Activated CD4-positive, alpha-beta T cell treated with anti-CD3 and anti-CD28 coated beads for 48 hours (primary cell): ENCODE results near the gene ACVR2B.
A peak's percentile ranks its signal among the peaks of the same experiment; 100 is the strongest.
"Not testable (repeated sequence)": the region's sequence is repeated elsewhere in the genome, so short reads cannot be mapped to it uniquely, and the experiment has no call there.

Experiments used
- DNase-seq: peaks from one replicate; pipeline ENCODE4 v3.0.0-alpha.2; 2020

ACVR2B gene

DNA sequence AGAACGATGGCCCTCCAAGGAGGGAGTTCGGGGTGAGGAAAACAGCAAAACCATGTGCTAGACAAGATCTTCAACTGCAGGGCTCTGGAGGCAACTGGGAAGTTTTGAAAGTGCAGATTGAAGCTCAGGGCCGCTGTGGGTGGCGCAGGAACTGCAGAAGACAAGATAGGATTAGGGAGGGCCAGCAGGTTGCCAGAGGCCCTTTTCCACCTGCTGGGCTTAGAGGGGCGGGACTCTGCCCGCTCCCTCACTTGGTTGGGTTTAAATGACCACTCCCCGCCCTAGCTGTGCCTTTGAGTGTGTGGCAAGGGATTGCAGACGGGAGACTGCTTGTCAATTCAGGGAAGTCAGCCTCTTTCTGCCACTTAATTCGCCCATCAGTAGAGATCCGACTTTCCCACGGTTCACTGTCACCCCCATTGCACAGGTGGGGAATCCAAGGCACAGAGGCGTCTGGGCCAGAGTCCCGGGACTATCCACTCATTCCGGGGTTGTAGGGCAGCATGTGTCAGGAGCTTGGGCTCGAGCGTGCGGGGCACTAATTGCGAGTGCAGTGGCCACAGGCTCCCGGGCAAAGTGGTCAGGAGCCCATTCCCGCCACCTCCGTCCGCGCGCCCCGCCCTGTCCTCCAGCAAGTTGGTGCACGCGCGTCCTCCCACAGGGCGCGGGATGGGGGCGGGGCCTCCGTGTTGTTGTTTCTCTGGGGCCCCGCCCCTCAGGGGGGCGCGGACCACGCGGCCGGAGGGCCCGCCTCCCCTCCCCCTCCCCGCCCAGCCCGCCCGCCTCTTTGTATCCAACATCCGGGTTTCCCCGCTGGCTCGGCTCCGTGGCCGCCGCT, at the start of gene ACVR2B:
TSS of gene ACVR2B (plus strand) at position 816 of the 838 bp plus-strand sequence. CDS start 433 bp downstream, outside the sequence.
- DNase-seq: peak; percentile 80

DNA sequence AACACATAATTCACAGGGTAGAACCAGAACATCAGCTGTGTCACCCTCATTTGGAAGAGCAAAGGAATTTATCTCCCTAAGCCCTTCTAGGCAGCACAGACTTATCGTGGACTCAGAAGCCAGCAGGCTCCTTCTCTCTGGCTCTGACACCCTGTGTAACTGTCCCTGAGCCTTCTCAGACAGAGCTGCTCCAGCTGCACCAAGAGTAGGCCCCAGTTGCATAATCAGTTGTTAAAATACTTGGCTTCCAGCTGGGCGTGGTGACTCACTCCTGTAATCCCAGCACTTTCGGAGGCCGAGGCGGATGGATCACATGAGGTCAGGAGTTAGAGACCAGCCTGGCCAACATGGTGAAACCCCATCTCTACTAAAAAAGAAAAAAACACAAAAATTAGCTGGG, 49.4 kb upstream of the ACVR2B start:
- DNase-seq: no peak

DNA sequence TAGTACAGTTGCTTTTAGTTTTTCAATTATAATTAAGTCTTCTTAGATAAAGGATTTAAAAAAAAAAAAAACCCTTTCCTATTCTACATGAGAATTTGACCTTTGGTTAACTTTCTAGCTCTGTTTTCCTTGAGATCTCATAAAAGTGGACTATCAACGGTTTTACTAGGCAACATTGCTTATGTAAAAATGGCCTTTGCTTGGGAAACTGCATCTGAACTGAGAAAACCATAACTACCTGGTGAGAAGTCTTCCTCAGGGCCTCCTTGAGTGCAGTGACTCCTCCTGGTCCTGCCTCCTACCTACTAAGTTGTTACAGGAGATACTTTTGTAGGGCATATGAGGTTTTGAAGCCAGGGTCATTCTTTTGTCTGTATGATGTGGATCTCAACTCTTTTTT, 42.1 kb upstream of the ACVR2B start:
- DNase-seq: no peak

DNA sequence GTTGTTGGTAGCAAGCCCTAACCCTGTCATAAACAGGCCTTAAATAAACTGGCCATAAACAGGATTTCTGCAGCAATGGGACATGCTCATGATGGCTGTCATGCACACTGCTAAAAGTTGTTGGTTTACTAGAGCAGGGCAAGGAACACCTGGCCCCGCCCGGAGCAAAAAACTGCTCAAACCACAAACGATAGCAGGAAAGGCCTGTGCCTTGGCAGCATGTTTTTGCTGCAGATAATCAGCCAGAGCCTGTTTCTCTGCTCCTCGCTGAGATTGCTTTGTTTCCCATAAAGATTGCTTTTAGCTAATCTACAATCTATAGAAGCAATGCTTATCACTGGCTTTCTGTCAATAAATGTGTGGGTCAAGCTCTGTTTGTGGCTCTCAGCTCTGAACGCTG, 32.9 kb upstream of the ACVR2B start:
- DNase-seq: not testable (repeated sequence)

DNA sequence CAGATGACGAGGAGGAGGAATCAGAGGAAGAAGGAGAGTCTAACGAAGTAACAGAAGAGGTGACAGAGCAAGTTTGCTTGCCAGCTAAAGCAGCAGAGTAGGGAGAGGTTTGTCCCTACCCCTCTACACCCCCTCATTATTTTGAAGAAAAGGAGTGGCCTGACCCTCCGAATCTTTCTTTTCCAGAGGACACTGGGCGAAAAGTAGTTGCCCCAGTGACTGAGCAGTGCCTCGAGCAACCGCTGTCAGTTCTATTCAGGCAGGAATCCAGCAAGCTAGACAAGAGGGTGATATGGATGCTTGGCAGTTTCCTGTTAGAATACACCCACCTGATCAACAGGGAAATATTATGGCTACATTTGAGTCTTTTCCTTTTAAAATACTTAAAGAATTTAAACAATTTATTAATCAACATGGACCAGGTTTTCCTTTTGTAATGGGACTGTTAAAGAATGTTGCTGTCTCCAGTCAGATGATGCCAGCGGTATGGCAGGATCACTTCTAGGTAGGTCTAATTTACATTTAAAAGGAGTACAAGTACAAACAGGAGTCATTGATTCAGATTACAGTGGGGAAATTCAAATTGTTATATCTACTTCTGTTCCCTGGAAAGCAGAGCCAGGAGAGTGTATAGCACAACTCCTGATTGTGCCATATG, 31.9 kb upstream of the ACVR2B start:
- DNase-seq: no peak

DNA sequence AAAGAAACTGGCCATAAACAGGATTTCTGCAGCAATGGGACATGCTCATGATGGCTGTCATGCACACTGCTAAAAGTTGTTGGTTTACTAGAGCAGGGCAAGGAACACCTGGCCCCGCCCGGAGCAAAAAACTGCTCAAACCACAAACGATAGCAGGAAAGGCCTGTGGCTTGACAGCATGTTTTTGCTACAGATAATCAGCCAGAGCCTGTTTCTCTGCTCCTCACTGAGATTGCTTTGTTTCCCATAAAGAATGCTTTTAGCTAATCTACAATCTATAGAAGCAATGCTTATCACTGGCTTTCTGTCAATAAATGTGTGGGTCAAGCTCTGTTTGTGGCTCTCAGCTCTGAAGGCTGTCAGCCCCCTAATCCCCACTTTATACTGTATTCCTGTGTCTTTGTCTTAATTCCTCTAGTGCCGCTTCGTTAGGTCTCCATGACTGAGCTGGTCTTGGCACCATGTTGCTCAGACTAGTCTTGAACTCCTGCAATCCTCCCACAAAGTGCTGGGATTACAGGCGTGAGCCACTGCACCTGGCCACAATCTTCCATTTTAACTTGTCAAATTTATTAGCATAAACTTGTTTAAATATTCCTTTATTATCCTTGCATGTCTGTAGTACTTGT, 26.8 kb upstream of the ACVR2B start:
- not testable (repeated sequence) for DNase-seq

DNA sequence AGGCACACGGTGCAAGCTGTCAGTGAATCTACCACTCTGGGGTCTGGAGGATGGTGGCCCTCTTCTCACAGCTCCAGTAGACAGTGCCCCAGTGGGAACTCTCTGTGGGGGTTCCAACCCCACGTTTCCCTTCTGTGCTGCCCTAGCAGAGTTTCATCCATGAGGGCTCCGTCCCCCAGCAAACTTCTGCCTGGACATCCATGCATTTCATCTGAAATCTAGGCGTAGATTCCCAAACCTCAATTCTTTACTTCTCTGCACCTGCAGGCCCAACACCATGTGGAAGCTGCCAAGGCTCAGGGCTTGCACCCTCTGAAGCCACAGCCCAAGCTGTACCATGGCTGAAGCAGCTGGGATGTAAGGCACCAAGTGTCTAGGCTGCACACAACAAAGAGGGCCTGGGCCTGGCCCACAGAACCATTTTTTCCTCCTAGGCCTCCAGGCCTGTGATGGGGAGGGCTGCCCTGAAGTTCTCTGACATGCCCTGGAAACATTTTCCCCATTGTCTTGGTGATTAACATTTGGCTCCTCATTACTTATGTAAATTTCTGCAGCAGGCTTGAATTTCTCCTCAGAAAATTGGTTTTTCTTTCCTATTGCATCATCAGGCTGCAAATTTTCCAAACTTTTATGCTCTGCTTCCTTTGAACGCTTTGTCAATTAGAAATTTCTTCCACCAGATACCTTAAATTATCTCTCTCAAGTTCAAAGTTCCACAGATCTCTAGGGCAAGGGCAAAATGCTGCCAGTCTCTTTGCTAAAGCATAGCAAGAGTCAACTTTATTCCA, 20.6 kb upstream of the ACVR2B start:
- peak; percentile 13 for DNase-seq

DNA sequence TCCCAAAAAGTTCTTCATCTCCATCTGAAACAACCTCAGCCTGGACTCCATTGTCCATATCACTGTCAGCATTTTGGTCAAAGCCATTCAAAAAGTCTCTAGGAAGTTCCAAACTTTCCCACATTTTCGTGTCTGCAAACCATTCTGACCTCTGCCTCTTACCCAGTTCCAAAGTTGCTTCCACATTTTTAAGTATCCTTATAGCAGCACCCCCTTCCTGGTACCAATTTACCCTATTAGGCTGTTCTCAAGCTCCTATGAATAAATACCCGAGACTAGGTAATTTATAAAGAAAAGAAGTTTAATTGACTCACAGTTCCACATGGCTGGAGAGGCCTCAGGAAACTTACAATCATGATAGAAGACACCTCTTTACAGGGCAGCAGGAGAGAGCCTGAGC, 20.0 kb upstream of the ACVR2B start:
- not testable (repeated sequence) for DNase-seq

DNA sequence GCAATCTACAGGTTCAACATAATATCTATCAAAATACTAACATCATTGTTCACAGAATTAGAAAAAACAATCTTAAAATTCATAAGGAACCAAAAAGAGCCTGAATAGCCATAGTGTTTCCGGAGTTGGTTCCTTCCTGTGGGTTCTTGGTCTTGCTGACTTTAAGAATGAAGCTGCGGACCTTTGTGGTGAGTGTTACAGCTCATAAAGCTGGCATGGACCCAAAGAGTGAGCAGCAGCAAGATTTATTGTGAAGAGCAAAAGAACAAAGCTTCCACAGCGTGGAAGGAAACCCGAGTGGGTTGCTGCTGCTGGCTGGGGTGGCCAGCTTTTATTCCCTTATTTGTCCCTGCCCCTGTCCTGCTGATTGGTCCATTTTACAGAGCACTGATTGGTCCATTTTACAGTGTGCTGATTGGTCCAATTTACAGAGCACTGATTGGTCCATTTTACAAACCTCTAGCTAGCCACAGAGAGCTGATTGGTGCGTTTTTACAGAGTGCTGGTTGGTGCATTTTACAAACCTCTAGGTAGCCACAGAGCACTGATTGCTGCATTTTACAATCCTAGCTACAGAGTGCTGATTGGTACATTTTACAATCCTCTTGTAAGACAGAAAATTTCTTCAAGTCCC, 15.1 kb upstream of the ACVR2B start:
- DNase-seq: not testable (repeated sequence)

DNA sequence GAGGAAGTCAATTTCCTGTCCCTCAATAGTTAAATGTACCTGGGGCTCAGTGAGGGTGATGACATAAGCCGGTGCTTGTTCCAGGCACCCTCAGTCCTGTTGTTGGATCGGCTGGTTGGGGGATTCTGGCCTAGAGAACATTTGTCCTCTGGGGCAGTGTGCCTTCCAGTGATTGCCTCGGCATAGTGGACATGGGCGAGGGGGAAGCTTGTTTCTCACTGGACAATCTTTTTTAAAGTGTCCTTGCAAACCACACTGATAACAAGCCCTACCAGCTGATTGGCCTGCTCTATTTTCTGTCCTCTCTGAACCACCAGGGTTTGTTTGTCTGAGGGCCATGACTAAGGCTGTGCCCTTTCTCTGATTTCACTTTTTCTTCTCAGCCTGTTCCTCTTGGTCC, 10.5 kb upstream of the ACVR2B start:
- DNase-seq: not testable (repeated sequence)

DNA sequence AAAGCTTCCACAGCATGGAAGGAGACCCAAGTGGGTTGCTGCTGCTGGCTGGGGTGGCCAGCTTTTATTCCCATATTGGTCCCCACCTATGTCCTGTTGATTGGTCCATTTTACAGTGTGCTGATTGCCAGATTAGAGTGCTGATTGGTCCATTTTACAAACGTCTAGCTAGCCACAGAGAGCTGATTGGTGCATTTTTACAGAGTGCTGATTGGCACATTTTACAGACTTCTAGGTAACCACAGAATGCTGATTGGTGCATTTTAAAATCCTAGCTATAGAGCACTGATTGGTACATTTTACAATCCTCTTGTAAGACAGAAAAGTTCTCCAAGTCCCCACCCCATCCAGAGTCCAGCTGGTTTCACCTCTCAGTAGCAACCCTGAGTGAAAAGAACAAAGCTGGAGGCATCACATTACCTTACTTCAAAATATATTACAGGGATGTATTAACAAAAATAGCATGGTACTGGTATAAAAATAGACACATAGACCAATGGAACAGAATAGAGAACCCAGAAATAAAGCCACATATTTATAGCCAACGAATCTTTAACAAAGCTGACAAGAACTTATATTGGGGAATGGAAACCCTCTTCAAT, 7.5 kb upstream of the ACVR2B start:
- no peak for DNase-seq

DNA sequence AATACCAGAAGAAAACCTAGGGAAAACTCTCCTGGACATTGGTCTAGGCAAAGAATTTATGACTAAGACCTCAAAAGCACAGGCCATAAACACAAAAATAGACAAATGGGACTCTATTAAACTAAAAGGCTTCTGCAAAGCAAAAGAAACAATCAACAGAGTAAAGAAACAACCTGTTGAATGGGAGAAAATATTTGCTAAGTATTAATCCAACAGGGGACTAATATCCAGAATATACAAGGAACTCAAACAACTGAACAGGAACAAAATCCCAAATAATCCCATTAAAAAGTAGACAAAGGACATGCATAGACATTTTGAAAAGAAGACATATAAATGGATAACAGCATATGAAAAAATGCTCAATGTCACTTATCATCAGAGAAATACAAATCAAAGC, 6.9 kb upstream of the ACVR2B start:
- no peak for DNase-seq

DNA sequence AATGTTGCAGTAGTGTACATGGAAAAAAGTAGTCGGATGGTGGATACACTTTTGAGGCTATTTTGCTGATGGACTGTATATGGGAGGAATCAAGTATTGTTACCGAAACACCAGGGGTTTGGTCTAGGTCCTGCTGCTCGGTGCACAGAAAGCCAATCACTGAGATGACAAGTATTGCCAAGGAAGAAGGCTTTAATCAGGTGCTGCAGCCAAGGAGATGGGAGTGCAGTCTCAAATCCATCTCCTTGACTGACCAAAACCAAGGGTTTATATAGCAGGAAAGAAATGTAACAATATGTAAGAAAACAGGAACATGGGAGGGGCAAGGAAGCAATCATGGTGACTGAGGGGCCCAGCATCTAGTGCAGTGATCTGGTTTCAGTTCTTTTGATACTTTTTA, 2.8 kb upstream of the ACVR2B start:
- DNase-seq: no peak

DNA sequence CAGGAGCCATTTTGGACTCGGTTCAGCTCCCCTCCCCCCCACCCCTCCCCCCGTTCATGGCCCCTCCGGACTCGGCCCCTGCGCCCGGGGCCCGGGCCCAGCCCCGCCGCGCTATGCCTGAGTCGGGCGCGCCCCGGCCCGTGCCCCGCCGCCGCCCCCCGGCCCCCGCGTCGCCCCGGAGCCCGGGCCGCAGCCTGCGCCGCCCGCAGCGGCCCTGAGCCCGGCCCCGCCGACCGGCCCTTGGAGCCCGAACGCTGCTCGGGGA, 155 bp downstream of the ACVR2B start:
- DNase-seq: no peak

DNA sequence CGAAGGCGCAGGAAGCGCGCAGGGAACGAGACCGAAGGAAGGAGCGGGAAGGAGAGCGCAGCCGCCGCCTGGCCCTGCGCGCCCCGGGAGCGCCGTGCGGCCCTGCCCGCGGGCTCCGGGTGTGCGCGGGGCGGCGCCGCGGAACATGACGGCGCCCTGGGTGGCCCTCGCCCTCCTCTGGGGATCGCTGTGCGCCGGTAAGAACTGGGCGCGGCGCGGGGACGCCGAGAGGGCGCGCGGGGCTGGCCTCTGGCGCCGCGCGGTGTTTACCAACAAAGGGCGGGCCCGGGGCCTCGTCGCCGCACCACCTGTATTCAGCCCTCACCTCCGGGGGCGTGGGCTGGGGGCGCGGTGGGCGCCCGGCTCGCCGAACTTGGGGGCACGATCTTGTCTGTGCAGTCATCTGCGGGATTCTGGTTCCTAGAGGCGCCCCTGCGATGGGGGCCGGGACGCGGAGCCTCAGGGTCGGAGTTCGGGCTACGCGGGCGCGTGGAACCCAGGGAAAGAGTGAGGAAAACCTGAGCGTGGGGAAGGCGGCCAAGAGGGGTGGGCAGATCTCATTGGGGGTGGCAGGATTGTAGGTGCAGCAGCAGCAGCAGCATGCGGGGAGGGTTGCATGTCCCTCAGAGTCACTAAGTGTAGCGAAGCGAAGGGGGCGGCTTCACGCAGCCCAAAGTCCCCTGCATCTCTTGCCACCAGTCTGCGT, 641 bp downstream of the ACVR2B start:
- DNase-seq: peak; percentile 45

DNA sequence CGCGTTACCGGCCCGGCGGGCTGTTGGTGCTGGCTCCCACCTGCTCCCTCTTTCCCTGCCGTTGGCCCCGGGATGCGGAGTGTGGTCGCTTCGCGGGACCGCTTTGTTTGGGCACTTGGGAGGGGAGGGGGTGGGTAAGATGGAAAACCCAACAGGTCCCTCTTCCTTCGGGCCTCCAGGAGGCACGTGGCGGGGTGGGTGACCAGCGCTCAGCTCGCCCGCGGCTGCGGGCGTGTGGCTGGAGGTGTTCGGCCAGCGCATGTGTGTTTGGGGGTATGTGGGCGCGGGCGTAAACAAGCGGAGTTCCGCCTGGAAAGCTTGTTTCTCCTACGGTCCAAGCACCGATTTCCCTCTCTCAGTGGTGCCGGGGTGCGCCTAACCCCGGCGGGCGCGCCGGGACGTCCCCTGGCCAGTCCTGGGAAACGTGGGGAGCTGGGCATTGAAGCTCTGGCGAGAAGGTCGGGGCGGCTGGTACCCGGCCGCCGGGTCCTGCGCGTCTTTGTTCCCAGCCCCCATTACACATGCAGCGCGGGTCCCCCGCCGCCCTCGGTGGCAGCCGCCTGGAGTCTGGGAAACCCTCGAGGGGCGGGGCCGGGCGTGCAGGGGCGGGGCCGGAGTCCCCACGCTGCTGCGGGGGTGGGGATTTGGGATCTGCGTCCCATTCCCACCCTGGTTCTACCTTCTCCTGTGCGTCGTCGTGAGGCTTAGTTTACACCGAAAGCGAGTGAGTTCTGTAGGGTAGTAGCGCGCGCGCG, 1.4 kb downstream of the ACVR2B start:
- DNase-seq: peak; percentile 65

DNA sequence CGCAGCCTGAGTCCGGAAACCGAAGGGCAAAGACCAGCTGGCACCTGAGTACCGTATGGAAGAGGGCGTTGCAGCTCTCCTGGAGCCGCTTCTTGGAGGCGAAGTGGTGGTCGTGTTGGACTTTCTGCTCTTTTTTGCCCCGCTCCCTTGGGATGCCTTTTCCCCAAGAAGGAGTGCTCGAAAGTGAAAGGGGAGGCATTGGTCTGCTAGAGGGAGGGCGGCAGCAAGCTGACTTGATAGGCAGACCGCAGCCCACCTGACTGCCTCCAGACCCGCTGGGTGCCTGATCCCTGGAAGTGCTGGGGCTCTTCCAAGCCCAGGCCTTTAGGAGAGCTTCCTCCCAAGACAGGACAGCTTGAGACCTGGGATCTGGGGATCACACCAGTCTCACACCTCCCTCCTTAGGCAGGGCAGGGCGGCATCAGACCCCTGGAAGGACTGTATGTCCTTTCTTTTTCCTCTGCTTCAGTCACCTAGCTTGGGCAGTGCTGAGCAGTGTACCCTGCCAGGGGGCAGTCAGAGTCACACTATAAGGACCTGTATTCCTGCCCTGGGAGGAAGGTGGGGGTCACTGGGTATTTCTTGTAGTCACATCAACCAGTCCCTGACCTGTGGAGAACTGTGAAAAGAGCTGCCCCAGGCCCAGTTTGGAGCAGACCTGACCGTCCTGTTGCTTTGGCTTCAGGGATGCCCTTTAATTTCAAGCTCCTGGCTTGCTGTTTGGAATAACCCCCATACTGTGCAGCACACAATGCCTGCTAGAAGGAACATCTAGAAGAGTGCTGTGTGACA, 2.1 kb downstream of the ACVR2B start:
- no peak for DNase-seq

DNA sequence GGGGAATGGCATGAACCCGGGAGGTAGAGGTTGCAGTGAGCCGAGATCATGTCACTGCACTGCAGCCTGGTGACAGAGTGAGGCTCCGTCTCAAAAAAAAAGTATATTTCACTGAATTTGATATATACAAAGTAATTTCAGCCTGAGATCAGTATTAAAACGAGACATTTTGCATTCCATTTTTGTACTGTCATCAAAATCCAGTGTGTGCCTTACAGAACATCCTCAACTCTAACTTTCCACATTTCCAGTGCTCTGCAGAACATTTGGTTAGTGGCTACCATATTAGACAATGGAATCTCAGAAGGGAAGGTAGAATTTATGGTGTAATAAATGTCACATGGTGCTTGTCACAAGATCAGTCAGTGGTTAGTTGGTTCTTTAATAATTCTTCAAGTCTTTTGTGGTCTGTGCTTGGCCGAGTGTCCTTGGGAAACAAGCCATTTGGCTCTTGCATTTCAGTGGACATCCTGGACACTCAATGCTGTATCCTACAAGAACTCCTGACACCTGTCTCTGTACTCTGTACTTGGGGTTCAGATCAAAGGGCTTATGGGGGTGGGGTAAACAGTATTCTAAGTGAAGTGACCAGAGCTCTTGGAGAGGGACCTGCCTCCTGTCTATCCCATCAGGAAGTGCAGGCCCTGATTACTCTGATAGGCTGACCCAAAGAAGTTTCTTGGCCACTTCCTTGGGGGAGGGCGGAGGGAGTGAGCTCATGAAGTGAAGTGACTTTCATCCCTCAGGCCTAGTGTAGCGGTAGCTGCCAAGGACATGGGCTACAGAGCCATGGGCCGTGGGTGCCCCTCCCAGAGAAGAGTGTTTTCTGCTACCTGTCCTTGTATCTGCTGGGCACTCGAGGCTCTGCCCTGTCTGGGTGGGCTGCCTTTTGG, 3.7 kb downstream of the ACVR2B start:
- no peak for DNase-seq
